Measurements from ENCODE around the gene PSMD9.

DNA sequence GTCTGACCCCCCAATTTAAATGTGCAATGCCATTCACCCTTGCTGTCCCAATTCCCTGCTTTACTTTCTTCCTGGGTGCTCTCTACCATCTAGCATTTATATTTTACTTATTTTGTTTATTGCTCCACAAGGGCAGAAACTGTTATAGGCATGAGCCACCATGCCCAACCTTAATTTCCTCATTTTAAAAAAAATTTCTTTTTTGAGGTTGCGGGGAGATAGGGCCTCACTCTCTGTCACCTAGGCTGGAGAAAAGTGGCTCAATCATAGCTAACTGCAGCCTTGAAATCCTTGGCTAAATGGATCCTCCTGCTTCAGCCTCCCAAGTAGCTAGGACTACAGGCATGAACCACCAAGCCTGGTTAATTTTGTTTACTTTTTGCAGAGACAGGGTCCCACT lies 42.9 kb upstream of the PSMD9 start:
- TF ChIP-seq GABPA (IDR thresholded peaks at IDR 0.05 in 1 of 2, conservative IDR thresholded peaks at IDR 0.05 in 1 of 2) (no peak), YY1 (IDR thresholded peaks at IDR 0.05) (no peak), SP1 (IDR thresholded peaks at IDR 0.05) (no peak), RAD21 (IDR thresholded peaks at IDR 0.05) (no peak), RXRA (IDR thresholded peaks at IDR 0.05) (no peak)
- TF ChIP-seq, protein P1, sequence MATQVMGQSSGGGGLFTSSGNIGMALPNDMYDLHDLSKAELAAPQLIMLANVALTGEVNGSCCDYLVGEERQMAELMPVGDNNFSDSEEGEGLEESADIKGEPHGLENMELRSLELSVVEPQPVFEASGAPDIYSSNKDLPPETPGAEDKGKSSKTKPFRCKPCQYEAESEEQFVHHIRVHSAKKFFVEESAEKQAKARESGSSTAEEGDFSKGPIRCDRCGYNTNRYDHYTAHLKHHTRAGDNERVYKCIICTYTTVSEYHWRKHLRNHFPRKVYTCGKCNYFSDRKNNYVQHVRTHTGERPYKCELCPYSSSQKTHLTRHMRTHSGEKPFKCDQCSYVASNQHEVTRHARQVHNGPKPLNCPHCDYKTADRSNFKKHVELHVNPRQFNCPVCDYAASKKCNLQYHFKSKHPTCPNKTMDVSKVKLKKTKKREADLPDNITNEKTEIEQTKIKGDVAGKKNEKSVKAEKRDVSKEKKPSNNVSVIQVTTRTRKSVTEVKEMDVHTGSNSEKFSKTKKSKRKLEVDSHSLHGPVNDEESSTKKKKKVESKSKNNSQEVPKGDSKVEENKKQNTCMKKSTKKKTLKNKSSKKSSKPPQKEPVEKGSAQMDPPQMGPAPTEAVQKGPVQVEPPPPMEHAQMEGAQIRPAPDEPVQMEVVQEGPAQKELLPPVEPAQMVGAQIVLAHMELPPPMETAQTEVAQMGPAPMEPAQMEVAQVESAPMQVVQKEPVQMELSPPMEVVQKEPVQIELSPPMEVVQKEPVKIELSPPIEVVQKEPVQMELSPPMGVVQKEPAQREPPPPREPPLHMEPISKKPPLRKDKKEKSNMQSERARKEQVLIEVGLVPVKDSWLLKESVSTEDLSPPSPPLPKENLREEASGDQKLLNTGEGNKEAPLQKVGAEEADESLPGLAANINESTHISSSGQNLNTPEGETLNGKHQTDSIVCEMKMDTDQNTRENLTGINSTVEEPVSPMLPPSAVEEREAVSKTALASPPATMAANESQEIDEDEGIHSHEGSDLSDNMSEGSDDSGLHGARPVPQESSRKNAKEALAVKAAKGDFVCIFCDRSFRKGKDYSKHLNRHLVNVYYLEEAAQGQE (IDR thresholded peaks at IDR 0.05): no peak
- TF ChIP-seq, protein P2, sequence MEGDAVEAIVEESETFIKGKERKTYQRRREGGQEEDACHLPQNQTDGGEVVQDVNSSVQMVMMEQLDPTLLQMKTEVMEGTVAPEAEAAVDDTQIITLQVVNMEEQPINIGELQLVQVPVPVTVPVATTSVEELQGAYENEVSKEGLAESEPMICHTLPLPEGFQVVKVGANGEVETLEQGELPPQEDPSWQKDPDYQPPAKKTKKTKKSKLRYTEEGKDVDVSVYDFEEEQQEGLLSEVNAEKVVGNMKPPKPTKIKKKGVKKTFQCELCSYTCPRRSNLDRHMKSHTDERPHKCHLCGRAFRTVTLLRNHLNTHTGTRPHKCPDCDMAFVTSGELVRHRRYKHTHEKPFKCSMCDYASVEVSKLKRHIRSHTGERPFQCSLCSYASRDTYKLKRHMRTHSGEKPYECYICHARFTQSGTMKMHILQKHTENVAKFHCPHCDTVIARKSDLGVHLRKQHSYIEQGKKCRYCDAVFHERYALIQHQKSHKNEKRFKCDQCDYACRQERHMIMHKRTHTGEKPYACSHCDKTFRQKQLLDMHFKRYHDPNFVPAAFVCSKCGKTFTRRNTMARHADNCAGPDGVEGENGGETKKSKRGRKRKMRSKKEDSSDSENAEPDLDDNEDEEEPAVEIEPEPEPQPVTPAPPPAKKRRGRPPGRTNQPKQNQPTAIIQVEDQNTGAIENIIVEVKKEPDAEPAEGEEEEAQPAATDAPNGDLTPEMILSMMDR (IDR thresholded peaks at IDR 0.05; ENCODE audit: low read depth, low read length, missing input control): no peak
- TF ChIP-seq, protein P3, sequence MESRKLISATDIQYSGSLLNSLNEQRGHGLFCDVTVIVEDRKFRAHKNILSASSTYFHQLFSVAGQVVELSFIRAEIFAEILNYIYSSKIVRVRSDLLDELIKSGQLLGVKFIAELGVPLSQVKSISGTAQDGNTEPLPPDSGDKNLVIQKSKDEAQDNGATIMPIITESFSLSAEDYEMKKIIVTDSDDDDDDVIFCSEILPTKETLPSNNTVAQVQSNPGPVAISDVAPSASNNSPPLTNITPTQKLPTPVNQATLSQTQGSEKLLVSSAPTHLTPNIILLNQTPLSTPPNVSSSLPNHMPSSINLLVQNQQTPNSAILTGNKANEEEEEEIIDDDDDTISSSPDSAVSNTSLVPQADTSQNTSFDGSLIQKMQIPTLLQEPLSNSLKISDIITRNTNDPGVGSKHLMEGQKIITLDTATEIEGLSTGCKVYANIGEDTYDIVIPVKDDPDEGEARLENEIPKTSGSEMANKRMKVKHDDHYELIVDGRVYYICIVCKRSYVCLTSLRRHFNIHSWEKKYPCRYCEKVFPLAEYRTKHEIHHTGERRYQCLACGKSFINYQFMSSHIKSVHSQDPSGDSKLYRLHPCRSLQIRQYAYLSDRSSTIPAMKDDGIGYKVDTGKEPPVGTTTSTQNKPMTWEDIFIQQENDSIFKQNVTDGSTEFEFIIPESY (IDR thresholded peaks at IDR 0.05): no peak
- TF ChIP-seq, protein P4, sequence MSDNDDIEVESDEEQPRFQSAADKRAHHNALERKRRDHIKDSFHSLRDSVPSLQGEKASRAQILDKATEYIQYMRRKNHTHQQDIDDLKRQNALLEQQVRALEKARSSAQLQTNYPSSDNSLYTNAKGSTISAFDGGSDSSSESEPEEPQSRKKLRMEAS (IDR thresholded peaks at IDR 0.05): no peak
- TF ChIP-seq, protein P5, sequence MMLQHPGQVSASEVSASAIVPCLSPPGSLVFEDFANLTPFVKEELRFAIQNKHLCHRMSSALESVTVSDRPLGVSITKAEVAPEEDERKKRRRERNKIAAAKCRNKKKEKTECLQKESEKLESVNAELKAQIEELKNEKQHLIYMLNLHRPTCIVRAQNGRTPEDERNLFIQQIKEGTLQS (IDR thresholded peaks at IDR 0.05): no peak
